IPS-18a (cell line): ENCODE data around the gene RHOF.

Experiments
- H3K27ac ChIP-seq: one replicate; pipeline ENCODE4 v1.5.1; 2013; ENCODE audit warnings: low read length
- H3K27me3 ChIP-seq: one replicate; pipeline ENCODE4 v1.6.1; 2013; ENCODE audit warnings: mild to moderate bottlenecking, low read length; ENCODE audit not compliant: control insufficient read depth, insufficient read depth
- H3K36me3 ChIP-seq: one replicate; pipeline ENCODE4 v1.6.1; 2013; ENCODE audit warnings: low read depth, low read length; ENCODE audit not compliant: control insufficient read depth
- H3K4me1 ChIP-seq: one replicate; pipeline ENCODE4 v1.6.1; 2013; ENCODE audit warnings: low read depth, low read length; ENCODE audit not compliant: control insufficient read depth
- H3K4me3 ChIP-seq: one replicate; pipeline ENCODE4 v1.5.1; 2013; ENCODE audit warnings: low read length
- H3K9ac ChIP-seq: one replicate; pipeline ENCODE4 v1.6.1; 2013; ENCODE audit warnings: mild to moderate bottlenecking, low read length, moderate library complexity
- H3K9me3 ChIP-seq: one replicate; pipeline ENCODE4 v1.6.1; 2013; ENCODE audit warnings: low read depth, low read length; ENCODE audit not compliant: control insufficient read depth

RHOF gene

GRCh38 chr12:121816925-121817647 lies 23.6 kb upstream of the RHOF start:
- Histone ChIP-seq H3K9ac (no peak overlapping the region), H3K9me3 (no peaks in the 10 kb centered on the region), H3K36me3 (peaks cover 25% of the 10 kb centered on the region), H3K27me3 (no peaks in the 10 kb centered on the region), H3K4me3 (no peak overlapping the region), H3K4me1 (peaks cover 3% of the 10 kb centered on the region), H3K27ac (no peak overlapping the region)

GRCh38 chr12:121815263-121815662 lies 21.8 kb upstream of the RHOF start:
- H3K4me1 ChIP-seq = peaks cover 8% of the 10 kb centered on the region
- no peaks in the 10 kb centered on the region for H3K27me3 ChIP-seq
- H3K27ac ChIP-seq = no peak overlapping the region
- H3K4me3 ChIP-seq = no peak overlapping the region
- peaks cover 22% of the 10 kb centered on the region for H3K36me3 ChIP-seq
- H3K9me3 ChIP-seq = no peaks in the 10 kb centered on the region
- H3K9ac ChIP-seq = no peak overlapping the region

- no peaks in the 10 kb centered on the region for H3K27me3 ChIP-seq
- H3K36me3 ChIP-seq = peaks cover 19% of the 10 kb centered on the region
- H3K9me3 ChIP-seq = no peaks in the 10 kb centered on the region
- H3K4me1 ChIP-seq = peaks cover 8% of the 10 kb centered on the region
- H3K9ac ChIP-seq = no peak overlapping the region
- no peak overlapping the region for H3K27ac ChIP-seq
- no peak overlapping the region for H3K4me3 ChIP-seq
These were observed 21.1 kb upstream of the RHOF start for GRCh38 chr12:121814429-121815119.

GRCh38 chr12:121813951-121814350 lies 20.5 kb upstream of the RHOF start:
- H3K4me3 ChIP-seq = no peak overlapping the region
- no peak overlapping the region for H3K9ac ChIP-seq
- no peaks in the 10 kb centered on the region for H3K27me3 ChIP-seq
- H3K27ac ChIP-seq = no peak overlapping the region
- H3K36me3 ChIP-seq = peaks cover 19% of the 10 kb centered on the region
- H3K4me1 ChIP-seq = peaks cover 8% of the 10 kb centered on the region
- H3K9me3 ChIP-seq = no peaks in the 10 kb centered on the region

- H3K27ac ChIP-seq = no peak overlapping the region
- no peaks in the 10 kb centered on the region for H3K9me3 ChIP-seq
- H3K9ac ChIP-seq = no peak overlapping the region
- H3K4me1 ChIP-seq = peaks cover 8% of the 10 kb centered on the region
- no peaks in the 10 kb centered on the region for H3K27me3 ChIP-seq
- H3K4me3 ChIP-seq = peak overlapping the region; percentile 94
- H3K36me3 ChIP-seq = peaks cover 23% of the 10 kb centered on the region
These were observed 19.7 kb upstream of the RHOF start for GRCh38 chr12:121812921-121813896.

- H3K9me3 ChIP-seq = no peaks in the 10 kb centered on the region
- peak overlapping the region; percentile 56 for H3K27ac ChIP-seq
- H3K36me3 ChIP-seq = peaks cover 25% of the 10 kb centered on the region
These were observed 18.9 kb upstream of the RHOF start for GRCh38 chr12:121812320-121812871.

GRCh38 chr12:121811434-121812319 lies 18.2 kb upstream of the RHOF start:
- Histone ChIP-seq H3K27ac (peak overlapping the region; percentile 56), H3K36me3 (peaks cover 23% of the 10 kb centered on the region), H3K27me3 (no peaks in the 10 kb centered on the region), H3K9ac (peak overlapping the region; percentile 68), H3K4me1 (peaks cover 9% of the 10 kb centered on the region), H3K9me3 (no peaks in the 10 kb centered on the region), H3K4me3 (peak overlapping the region; percentile 94)

More at GRCh38 chr12:121812320-121812871, 18.9 kb upstream of the RHOF start:
- no peaks in the 10 kb centered on the region for H3K27me3 ChIP-seq
- H3K9ac ChIP-seq = peak overlapping the region; percentile 68
- H3K4me1 ChIP-seq = peaks cover 8% of the 10 kb centered on the region
- H3K4me3 ChIP-seq = peak overlapping the region; percentile 94

- Histone ChIP-seq H3K9me3 (no peaks in the 10 kb centered on the region), H3K27ac (no peak overlapping the region), H3K27me3 (no peaks in the 10 kb centered on the region), H3K4me1 (peaks cover 16% of the 10 kb centered on the region), H3K4me3 (peak overlapping the region; percentile 94), H3K9ac (peak overlapping the region; percentile 41), H3K36me3 (peaks cover 19% of the 10 kb centered on the region)
These were observed 17.4 kb upstream of the RHOF start for GRCh38 chr12:121810833-121811433.

- Histone ChIP-seq H3K9ac (no peak overlapping the region), H3K36me3 (peaks cover 19% of the 10 kb centered on the region), H3K27me3 (no peaks in the 10 kb centered on the region), H3K27ac (no peak overlapping the region), H3K4me1 (peaks cover 20% of the 10 kb centered on the region), H3K4me3 (no peak overlapping the region), H3K9me3 (no peaks in the 10 kb centered on the region)
These were observed 16.8 kb upstream of the RHOF start for GRCh38 chr12:121810234-121810817.

- Histone ChIP-seq H3K36me3 (peaks cover 19% of the 10 kb centered on the region), H3K9me3 (no peaks in the 10 kb centered on the region), H3K27me3 (no peaks in the 10 kb centered on the region), H3K9ac (no peak overlapping the region), H3K27ac (no peak overlapping the region), H3K4me3 (no peak overlapping the region), H3K4me1 (peaks cover 20% of the 10 kb centered on the region)
These were observed 16.2 kb upstream of the RHOF start for GRCh38 chr12:121809712-121810116.
